Body of pancreas (tissue), 4 donors: Measurements from ENCODE around the gene GRIK4.

ENCODE experiments used
- POLR2A ChIP-seq, 3 donors: fragments of 450-650 bp; IDR thresholded peaks; one replicate each; pipeline ENCODE4 v1.6.1; 2016; ENCODE audit warnings: antibody characterized with exemption in 3 of 3, mild to moderate bottlenecking in 2 of 3
- TF ChIP-seq, protein P1 (sequence below), 7 experiments: fragments of 450-650 bp in 4 of 7; fragments of 200-600 bp in 3 of 7; sonication (generic) in 3 of 7; IDR thresholded peaks; one replicate each; pipeline ENCODE4 v1.5.1; 2016 to 2019; ENCODE audit warnings: antibody characterized with exemption in 7 of 7

DNA sequence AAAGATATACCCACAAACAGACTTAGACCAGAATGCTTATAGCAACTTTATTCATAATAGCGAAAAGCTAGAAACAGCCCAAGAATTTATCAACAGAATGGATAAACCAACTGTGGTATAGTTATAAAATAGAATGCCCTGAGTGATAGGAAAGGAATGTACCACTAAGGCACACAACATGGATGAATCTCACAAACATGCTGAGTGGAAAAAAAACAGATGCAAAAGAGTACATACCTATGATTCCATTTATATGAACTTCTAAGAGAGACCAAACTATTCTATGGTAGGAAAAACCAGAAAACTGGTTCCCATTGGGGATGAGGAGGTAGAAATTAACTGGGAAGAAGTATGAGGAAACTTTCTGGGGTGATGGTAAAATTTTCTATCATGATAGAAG lies 40.4 kb upstream of the GRIK4 start:
- TF ChIP-seq, protein P1, sequence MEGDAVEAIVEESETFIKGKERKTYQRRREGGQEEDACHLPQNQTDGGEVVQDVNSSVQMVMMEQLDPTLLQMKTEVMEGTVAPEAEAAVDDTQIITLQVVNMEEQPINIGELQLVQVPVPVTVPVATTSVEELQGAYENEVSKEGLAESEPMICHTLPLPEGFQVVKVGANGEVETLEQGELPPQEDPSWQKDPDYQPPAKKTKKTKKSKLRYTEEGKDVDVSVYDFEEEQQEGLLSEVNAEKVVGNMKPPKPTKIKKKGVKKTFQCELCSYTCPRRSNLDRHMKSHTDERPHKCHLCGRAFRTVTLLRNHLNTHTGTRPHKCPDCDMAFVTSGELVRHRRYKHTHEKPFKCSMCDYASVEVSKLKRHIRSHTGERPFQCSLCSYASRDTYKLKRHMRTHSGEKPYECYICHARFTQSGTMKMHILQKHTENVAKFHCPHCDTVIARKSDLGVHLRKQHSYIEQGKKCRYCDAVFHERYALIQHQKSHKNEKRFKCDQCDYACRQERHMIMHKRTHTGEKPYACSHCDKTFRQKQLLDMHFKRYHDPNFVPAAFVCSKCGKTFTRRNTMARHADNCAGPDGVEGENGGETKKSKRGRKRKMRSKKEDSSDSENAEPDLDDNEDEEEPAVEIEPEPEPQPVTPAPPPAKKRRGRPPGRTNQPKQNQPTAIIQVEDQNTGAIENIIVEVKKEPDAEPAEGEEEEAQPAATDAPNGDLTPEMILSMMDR (IDR thresholded peaks at IDR 0.05), result no peak
- TF ChIP-seq POLR2A (IDR thresholded peaks at IDR 0.05), result no peak
